ENCODE data around the gene KRT74.

DNA sequence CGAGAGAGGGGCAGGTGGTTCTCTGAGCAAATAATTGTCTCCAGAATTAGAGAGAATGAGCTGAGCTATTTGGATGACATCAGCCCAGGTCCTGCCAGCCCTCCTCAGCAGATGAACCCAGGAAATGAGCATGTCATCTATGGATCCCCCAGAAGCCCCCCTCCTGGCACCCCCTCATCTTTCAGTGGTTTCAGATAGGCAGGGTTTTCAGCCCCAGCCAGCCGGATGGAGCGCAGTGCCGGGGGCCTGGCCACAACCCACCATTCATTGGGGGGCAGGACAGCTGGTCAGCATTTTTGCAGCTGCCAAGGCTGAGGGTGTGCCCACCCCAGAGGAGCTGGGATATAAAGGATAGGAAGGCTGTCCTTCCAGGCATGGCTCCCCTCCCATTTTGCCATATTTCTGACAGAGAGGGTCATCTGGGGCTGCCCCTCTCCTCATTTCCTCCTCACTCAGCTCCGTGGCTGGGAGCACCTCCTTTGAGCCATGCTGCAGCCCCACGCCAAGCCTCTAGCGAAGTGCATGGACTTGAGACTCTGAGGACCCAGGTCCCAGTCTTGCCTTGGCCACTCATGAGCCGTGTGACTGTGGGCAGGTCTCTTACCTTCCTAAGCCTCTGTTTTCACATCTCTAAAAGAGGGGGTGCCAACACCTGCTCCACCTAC lies 14.7 kb downstream of the KRT74 start:
- TF ChIP-seq CTCF (IDR thresholded peaks at IDR 0.05) = no peak
- no peak for TF ChIP-seq ZFX (IDR thresholded peaks at IDR 0.05; ENCODE audit: borderline replicate concordance)

Data from 22Rv1 (cell line).